ENCODE data around the gene SYCN. TPM values are rescaled to one million over a fixed set of nuclear protein-coding genes. Genes with fewer than 3 reads are reported as not detected.

SYCN gene
- total and polyA plus RNA-seq, 2 donors from 2014 or later: not detected

GRCh38 chr19:39211731-39212374 is 7.8 kb upstream of the SYCN start:
- TF ChIP-seq, protein P1, sequence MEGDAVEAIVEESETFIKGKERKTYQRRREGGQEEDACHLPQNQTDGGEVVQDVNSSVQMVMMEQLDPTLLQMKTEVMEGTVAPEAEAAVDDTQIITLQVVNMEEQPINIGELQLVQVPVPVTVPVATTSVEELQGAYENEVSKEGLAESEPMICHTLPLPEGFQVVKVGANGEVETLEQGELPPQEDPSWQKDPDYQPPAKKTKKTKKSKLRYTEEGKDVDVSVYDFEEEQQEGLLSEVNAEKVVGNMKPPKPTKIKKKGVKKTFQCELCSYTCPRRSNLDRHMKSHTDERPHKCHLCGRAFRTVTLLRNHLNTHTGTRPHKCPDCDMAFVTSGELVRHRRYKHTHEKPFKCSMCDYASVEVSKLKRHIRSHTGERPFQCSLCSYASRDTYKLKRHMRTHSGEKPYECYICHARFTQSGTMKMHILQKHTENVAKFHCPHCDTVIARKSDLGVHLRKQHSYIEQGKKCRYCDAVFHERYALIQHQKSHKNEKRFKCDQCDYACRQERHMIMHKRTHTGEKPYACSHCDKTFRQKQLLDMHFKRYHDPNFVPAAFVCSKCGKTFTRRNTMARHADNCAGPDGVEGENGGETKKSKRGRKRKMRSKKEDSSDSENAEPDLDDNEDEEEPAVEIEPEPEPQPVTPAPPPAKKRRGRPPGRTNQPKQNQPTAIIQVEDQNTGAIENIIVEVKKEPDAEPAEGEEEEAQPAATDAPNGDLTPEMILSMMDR (IDR thresholded peaks at IDR 0.05; ENCODE audit: borderline replicate concordance, extremely low read depth, insufficient read depth): no peak
- Histone ChIP-seq H3K9me3 (ENCODE audit: control insufficient read depth in 2 of 3, insufficient read depth in 1 of 3, low read length in 3 of 3) (peaks cover 0 to 3% (median 0%) of the 10 kb centered on the region in 3 donors), H3K4me1 (ENCODE audit: control insufficient read depth in 2 of 3, insufficient read depth in 2 of 3, low read depth in 1 of 3, low read length in 3 of 3) (no peaks in the 10 kb centered on the region), H3K27ac (ENCODE audit: low read depth in 2 of 2, low read length in 2 of 2) (no peak overlapping the region), H3K36me3 (ENCODE audit: control insufficient read depth in 2 of 3, insufficient read depth in 3 of 3, low read length in 3 of 3) (no peaks in the 10 kb centered on the region), H3K27me3 (ENCODE audit: control insufficient read depth, insufficient read depth, low read length) (no peaks in the 10 kb centered on the region), H3K4me3 (ENCODE audit: low read length in 3 of 3) (no peak overlapping the region), H3K9ac (ENCODE audit: low read length in 3 of 3) (no peak overlapping the region)
- FAIRE-seq (no peak), DNase-seq (no peak)
- intact Hi-C loops (cut with DNase I): no loop called here

GRCh38 chr19:39209196-39209595 is 5.1 kb upstream of the SYCN start:
- Histone ChIP-seq H3K4me1 (ENCODE audit: control insufficient read depth in 2 of 3, insufficient read depth in 2 of 3, low read depth in 1 of 3, low read length in 3 of 3) (no peaks in the 10 kb centered on the region), H3K9ac (ENCODE audit: low read length in 3 of 3) (no peak overlapping the region), H3K36me3 (ENCODE audit: control insufficient read depth in 2 of 3, insufficient read depth in 3 of 3, low read length in 3 of 3) (no peaks in the 10 kb centered on the region), H3K27ac (ENCODE audit: low read depth in 2 of 2, low read length in 2 of 2) (no peak overlapping the region), H3K4me3 (ENCODE audit: low read length in 3 of 3) (no peak overlapping the region), H3K27me3 (ENCODE audit: control insufficient read depth, insufficient read depth, low read length) (peaks cover 1% of the 10 kb centered on the region), H3K9me3 (ENCODE audit: control insufficient read depth in 2 of 3, insufficient read depth in 1 of 3, low read length in 3 of 3) (no peaks in the 10 kb centered on the region)
- TF ChIP-seq, protein P1 (IDR thresholded peaks at IDR 0.05; ENCODE audit: borderline replicate concordance, extremely low read depth, insufficient read depth): no peak
- intact Hi-C loops (cut with DNase I): no loop called here
- no peak for DNase-seq
- no peak for FAIRE-seq

- Histone ChIP-seq H3K9ac (ENCODE audit: low read length in 3 of 3) (no peak overlapping the region), H3K36me3 (ENCODE audit: control insufficient read depth in 2 of 3, insufficient read depth in 3 of 3, low read length in 3 of 3) (no peaks in the 10 kb centered on the region), H3K27me3 (ENCODE audit: control insufficient read depth, insufficient read depth, low read length) (peaks cover 2% of the 10 kb centered on the region), H3K4me3 (ENCODE audit: low read length in 3 of 3) (no peak overlapping the region), H3K27ac (ENCODE audit: low read depth in 2 of 2, low read length in 2 of 2) (no peak overlapping the region), H3K4me1 (ENCODE audit: control insufficient read depth in 2 of 3, insufficient read depth in 2 of 3, low read depth in 1 of 3, low read length in 3 of 3) (no peaks in the 10 kb centered on the region), H3K9me3 (ENCODE audit: control insufficient read depth in 2 of 3, insufficient read depth in 1 of 3, low read length in 3 of 3) (no peaks in the 10 kb centered on the region)
- DNase-seq (no peak), FAIRE-seq (no peak)
- TF ChIP-seq, protein P1 (IDR thresholded peaks at IDR 0.05; ENCODE audit: borderline replicate concordance, extremely low read depth, insufficient read depth): no peak
- intact Hi-C loops (cut with DNase I): no loop called here
Measured at GRCh38 chr19:39208175-39208795, 4.2 kb upstream of the SYCN start.

All from kidney (tissue), 14 donors.